Astrocyte (in vitro differentiated cells and primary cell): ENCODE measurements around the gene SEMG2.

Experiments
- CTCF ChIP-seq: IDR thresholded peaks from 2 replicates; pipeline ENCODE4 v1.5.1; 2011; ENCODE audit warnings: low read depth, mild to moderate bottlenecking, inconsistent platforms, low read length, moderate library complexity; ENCODE audit not compliant: insufficient read depth
- EZH2 ChIP-seq: IDR thresholded peaks from 2 replicates; pipeline ENCODE4 v1.6.1; 2012; ENCODE audit warnings: mild to moderate bottlenecking, low read length, inconsistent platforms; ENCODE audit not compliant: insufficient read depth

- TF ChIP-seq CTCF (no peak), EZH2 (no peak)
Observed at GRCh38 chr20:45176526-45177267, 44.5 kb upstream of the SEMG2 start.
